ENCODE data around the gene DSCAM. TPM values are rescaled to one million over a fixed set of nuclear protein-coding genes. Genes with fewer than 3 reads are reported as not detected.
"Not testable (repeated sequence)": the region's sequence is repeated elsewhere in the genome, so short reads cannot be mapped to it uniquely, and the experiment has no call there.

The DSCAM gene
- polyA plus RNA-seq, 3 donors: not detected

GRCh38 chr21:40324389-40324788 lies 522.6 kb downstream of the DSCAM start:
- Mint-ChIP-seq H3K36me3 (no peaks in the 10 kb centered on the region), H3K4me1 (no peaks in the 10 kb centered on the region), H3K27ac (no peak overlapping the region), H3K4me3 (no peak overlapping the region), H3K9me3 (peaks cover 1 to 8% (median 5%) of the 10 kb centered on the region in 7 donors), H3K27me3 (ENCODE audit: low read depth in 3 of 3) (peaks cover 0 to 2% (median 0%) of the 10 kb centered on the region in 3 donors)
- Histone ChIP-seq H4K20me1 (ENCODE audit: insufficient read depth, low read length) (no peaks in the 10 kb centered on the region), H3K4me3 (replicated peaks in 1 of 3; ENCODE audit: low read depth in 2 of 3, low read length in 3 of 3) (no peak overlapping the region), H3K27me3 (ENCODE audit: control insufficient read depth in 2 of 2, insufficient read depth in 2 of 2, low read length in 2 of 2) (no peaks in the 10 kb centered on the region), H3K9ac (ENCODE audit: insufficient read depth, low read length, poor library complexity, severe bottlenecking) (no peak overlapping the region), H3K36me3 (replicated peaks in 1 of 2; ENCODE audit: control insufficient read depth in 1 of 2, insufficient read depth in 2 of 2, low read length in 2 of 2) (no peaks in the 10 kb centered on the region), H2AFZ (ENCODE audit: insufficient read depth, low read depth, low read length, poor library complexity, severe bottlenecking) (no peak overlapping the region), H3K27ac (ENCODE audit: low read depth in 1 of 2, low read length in 2 of 2) (no peak overlapping the region), H3K79me2 (ENCODE audit: insufficient read depth, low read length) (no peaks in the 10 kb centered on the region), H3K9me3 (replicated peaks in 1 of 2; ENCODE audit: control insufficient read depth in 1 of 2, insufficient read depth in 1 of 2, low read length in 2 of 2) (peaks cover 6 to 8% of the 10 kb centered on the region in 2 donors), H3K4me2 (replicated peaks; ENCODE audit: extremely low read depth, low read length, poor library complexity, severe bottlenecking) (no peak overlapping the region), H3K4me1 (ENCODE audit: control insufficient read depth in 1 of 2, insufficient read depth in 2 of 2, low read length in 2 of 2) (no peaks in the 10 kb centered on the region)
- WGBS (ENCODE audit: insufficient coverage): no CpG with 5 or more reads among the region's 1 CpG
- TF ChIP-seq, protein P1, sequence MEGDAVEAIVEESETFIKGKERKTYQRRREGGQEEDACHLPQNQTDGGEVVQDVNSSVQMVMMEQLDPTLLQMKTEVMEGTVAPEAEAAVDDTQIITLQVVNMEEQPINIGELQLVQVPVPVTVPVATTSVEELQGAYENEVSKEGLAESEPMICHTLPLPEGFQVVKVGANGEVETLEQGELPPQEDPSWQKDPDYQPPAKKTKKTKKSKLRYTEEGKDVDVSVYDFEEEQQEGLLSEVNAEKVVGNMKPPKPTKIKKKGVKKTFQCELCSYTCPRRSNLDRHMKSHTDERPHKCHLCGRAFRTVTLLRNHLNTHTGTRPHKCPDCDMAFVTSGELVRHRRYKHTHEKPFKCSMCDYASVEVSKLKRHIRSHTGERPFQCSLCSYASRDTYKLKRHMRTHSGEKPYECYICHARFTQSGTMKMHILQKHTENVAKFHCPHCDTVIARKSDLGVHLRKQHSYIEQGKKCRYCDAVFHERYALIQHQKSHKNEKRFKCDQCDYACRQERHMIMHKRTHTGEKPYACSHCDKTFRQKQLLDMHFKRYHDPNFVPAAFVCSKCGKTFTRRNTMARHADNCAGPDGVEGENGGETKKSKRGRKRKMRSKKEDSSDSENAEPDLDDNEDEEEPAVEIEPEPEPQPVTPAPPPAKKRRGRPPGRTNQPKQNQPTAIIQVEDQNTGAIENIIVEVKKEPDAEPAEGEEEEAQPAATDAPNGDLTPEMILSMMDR (IDR thresholded peaks at IDR 0.05): no peak
- intact Hi-C loops (cut with micrococcal nuclease): no loop called here
- no peak for DNase-seq

DNA sequence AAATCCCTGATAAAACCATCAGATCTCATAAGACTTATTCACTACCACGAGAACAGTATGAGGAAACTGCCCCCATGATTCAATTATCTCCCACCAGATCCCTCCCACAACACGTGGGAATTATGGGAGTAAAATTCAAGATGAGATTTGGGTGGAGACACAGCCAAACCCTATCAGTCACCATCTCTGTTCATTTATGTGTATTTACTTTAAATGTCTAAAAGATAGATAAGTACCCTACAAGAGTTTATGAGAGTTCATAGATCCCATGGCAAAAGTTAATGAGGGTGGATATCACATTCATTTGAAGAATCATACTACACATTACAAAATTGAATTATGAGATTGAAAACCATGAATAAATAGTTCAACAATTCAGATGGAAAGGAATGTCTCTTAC lies 526.2 kb downstream of the DSCAM start:
- H3K4me1 ChIP-seq (ENCODE audit: control insufficient read depth in 1 of 2, insufficient read depth in 2 of 2, low read length in 2 of 2); H4K20me1 ChIP-seq (ENCODE audit: insufficient read depth, low read length); H3K4me1 Mint-ChIP-seq; DNase-seq; H3K36me3 Mint-ChIP-seq; H3K4me2 ChIP-seq (replicated peaks; ENCODE audit: extremely low read depth, low read length, poor library complexity, severe bottlenecking); H2AFZ ChIP-seq (ENCODE audit: insufficient read depth, low read depth, low read length, poor library complexity, severe bottlenecking); H3K9ac ChIP-seq (ENCODE audit: insufficient read depth, low read length, poor library complexity, severe bottlenecking); H3K27ac Mint-ChIP-seq; H3K27ac ChIP-seq (ENCODE audit: low read depth in 1 of 2, low read length in 2 of 2); H3K79me2 ChIP-seq (ENCODE audit: insufficient read depth, low read length); intact Hi-C loops (cut with micrococcal nuclease); H3K27me3 Mint-ChIP-seq (ENCODE audit: low read depth in 3 of 3); H3K36me3 ChIP-seq (replicated peaks in 1 of 2; ENCODE audit: control insufficient read depth in 1 of 2, insufficient read depth in 2 of 2, low read length in 2 of 2); H3K4me3 Mint-ChIP-seq; H3K4me3 ChIP-seq (replicated peaks in 1 of 3; ENCODE audit: low read depth in 2 of 3, low read length in 3 of 3); H3K27me3 ChIP-seq (ENCODE audit: control insufficient read depth in 2 of 2, insufficient read depth in 2 of 2, low read length in 2 of 2): not testable (repeated sequence)
- H3K9me3 ChIP-seq (replicated peaks in 1 of 2; ENCODE audit: control insufficient read depth in 1 of 2, insufficient read depth in 1 of 2, low read length in 2 of 2): peaks cover 8 to 15% of the 10 kb centered on the region in 2 donors
- peaks cover 0 to 14% (median 7%) of the 10 kb centered on the region in 7 donors for H3K9me3 Mint-ChIP-seq
- no CpG with 5 or more reads among the region's 2 CpGs for WGBS (ENCODE audit: insufficient coverage)
